AG20443 (cell line): ENCODE measurements around the gene WBP2NL.
A peak's percentile ranks its signal among the peaks of the same experiment; 100 is the strongest.
"Not testable (repeated sequence)": the region's sequence is repeated elsewhere in the genome, so short reads cannot be mapped to it uniquely, and the experiment has no call there.

Experiments
- DNase-seq: peaks from one replicate; pipeline ENCODE4 v3.0.0; 2012; ENCODE audit warnings: low spot score, mixed read lengths

WBP2NL gene, protein sequence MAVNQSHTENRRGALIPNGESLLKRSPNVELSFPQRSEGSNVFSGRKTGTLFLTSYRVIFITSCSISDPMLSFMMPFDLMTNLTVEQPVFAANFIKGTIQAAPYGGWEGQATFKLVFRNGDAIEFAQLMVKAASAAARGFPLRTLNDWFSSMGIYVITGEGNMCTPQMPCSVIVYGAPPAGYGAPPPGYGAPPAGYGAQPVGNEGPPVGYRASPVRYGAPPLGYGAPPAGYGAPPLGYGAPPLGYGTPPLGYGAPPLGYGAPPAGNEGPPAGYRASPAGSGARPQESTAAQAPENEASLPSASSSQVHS

DNA sequence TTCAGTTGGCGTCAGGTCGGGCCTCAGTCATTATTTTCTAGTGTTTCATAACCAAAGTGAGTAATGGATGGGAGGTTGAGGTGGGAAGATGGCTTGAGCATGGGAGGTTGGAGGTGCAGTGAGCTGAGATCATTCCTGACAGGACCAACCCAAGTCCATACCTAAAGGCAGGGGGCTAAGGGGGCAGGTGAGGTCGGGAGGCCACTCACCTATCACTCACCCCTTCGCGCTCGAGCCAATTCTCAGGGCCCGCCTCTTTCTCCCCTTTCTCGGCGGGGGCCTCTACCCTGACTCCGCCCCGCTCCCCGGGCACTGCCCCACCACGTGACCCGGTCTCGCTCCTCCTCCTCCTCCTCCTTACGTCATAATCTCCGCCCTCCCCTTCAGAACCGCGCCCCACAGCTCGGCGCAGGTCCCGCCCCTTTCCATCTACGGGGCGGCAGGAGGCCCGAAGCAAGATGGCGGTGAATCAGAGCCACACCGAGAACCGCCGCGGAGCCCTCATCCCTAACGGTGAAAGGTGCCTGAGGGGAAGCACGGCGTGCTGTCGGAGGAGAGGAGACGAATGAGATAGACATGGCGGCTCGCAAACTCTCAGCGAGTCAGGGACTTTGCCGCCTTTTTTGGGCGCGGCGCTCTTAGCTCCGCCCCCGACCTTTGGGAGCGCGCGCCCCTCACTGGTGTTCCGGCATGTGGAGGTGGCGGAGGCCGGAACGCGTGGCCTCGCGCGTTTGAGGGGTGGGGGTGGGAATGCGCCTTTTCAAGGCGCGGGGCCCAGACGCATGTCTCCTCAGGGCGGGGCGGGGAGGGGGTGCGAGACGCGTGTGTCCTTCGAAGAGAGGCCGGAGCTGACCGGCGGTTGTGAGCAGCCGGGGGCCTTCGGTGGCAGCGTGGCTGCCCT, at the start of gene WBP2NL:
TSS of gene WBP2NL (plus strand) at position 428 of the 901 bp plus-strand sequence. CDS start at position 459, 31 bp downstream.
- peak; percentile 93 for DNase-seq

DNA sequence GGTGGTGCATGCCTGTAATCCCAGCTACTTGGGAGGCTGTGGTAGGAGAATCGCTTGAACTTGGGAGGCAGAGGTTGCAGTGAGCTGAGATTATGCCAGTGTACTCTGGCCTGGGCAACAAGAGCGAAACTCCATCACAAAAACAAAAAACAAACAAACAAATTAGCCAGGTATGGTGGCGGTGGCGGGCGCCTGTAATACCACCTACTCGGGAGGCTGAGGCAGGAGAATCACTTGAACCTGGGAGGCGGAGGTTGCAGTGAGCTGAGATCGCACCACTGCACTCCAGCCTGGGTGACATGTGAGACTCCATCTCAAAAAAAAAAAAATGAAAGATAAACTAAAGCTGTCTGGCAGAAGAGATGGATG, 49.7 kb upstream of the WBP2NL start:
- DNase-seq = not testable (repeated sequence)

DNA sequence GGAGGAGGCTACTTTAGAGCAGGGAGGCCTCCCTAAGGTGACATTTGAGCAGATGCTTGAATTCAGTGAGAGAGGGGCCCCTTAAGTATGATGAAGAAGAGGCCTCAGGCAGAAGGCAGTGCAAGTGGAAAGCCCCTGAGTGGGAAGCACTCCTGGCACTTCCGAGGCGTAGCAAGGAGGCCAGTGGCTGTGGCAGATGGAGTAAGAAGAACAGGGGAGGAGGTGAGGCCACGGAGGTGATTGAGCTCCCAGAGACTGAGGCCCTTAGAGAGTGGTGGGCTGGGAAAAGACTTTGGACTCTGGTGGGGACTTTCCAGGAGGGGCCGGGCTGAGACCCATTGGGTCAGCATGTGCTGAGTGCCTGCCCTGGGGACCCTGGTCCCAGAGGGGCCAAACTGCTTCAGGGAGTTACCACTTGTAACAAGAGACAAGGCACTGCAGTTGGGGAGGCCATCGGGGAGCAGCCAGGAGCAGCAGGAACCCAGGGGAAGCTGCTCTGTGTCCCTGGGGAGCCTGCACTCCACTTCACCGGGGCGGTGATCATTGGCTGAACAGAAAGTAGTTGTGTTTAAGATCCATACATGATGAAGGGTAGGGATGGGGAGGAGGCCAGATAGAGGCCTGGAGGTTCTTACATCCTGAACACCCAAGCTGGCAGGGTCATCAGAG, 49.2 kb upstream of the WBP2NL start:
- no peak for DNase-seq

DNA sequence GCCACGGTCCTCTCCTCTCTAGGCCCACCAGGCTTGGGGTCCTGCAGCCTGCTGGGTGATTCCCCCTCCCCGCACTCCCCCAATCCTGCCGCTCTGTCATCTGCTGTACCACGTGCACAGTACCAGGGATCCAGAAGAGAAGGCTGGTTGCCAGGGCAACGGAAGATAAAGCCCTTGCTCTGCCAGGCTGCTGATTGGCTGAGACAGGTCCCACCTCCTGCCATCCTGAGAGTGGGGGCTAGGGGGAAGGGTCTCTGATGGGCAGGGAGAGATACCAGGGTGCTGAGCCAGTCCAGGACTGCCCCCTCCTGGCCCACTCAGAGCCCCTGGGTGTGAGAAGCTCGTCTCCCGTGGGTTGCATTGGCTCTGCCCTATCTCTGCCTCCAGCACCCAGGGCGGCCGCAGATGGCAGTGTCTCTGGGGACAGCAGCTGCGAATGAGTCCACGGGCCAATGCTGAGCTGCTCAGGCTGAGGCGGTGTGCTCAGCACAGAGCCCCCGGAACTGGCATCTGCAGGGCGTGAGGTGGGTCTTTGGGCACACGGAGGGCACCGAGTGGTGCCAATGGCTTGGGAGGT, 46.6 kb upstream of the WBP2NL start, which contains the start of gene SMIM45:
TSS of gene SMIM45 (plus strand) at position 253 of the 577 bp plus-strand sequence.
- no peak for DNase-seq

DNA sequence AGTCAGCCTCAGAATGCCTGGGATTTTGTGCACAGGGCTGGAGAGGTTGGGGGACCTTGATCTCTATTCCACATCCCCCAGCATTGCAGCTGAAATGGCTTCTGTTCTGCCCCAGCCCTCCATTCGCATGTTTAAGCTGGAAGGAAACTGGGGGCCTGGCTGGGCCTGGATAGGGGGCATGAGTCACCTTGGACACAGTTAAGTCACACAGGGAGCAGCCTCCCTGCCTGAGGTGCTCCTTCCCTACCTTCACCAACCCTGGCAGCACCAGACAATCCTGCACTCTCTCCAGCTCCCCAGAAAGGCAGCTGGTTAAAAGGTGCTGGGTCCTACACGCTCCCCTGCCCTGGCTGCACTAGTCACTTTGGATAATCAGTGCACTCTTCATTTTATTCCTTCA, 45.9 kb upstream of the WBP2NL start:
- DNase-seq = no peak

DNA sequence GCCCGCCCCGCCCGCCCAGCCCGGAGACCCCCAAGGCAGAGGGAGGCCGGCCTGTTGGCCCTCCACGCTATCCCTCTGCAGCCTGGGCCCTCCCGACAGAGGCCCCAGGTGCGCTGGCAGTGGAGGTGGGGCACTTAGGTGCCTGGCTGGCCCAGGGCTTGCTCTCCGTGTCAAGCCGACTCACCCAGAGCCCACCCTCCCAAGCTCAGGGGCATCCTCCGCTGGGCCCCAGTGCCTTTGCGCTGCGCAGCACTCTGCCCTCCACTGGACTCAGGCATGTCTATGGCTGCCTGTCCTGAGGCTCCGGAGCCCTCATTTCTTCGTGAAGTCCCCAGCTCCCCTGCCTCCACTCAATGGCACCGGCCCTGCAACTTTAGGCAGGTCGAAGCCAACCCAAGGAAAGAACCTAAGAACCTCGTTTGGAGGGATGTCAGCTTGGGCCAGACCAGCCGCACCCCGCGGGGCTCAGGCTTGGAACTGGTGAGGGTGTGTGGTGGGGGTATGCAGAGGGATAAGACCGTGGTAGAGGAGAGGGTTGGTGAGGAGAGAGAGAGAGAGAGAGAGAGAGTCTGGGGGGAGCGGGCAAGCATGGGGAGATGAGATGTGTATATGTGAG, 40.5 kb upstream of the WBP2NL start:
- no peak for DNase-seq

DNA sequence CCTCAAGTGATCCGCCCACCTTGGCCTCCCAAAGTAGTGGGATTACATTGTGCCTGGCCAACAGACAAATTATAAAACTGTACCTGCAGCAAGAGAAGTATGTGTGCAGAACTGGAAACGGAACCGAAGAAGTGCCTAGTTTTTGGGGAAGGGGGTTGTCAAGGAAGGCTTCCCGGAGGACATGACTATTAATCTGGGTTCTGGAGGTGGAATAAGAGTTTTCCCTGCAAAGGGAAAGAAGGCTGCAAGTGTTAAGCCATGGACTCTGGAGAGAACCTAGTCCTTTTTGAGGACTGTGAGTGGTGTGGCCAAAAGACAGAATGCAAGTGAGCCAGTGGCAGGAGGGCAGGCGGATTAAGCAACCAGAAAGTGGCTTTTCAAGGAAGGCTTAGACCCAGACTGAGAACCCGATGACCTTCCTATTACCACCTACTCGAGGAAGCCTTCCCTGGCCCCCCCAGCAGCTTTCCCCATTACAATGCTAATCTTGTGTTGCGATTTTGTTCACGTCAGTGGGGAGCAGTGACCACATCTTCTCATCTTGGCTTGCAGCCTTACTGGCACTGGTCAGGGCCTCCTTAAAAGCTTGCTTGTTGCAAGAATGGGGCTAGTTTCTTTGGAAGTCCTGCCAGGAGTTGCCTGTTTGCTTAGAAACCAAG, 35.0 kb upstream of the WBP2NL start:
- DNase-seq = peak; percentile 51

DNA sequence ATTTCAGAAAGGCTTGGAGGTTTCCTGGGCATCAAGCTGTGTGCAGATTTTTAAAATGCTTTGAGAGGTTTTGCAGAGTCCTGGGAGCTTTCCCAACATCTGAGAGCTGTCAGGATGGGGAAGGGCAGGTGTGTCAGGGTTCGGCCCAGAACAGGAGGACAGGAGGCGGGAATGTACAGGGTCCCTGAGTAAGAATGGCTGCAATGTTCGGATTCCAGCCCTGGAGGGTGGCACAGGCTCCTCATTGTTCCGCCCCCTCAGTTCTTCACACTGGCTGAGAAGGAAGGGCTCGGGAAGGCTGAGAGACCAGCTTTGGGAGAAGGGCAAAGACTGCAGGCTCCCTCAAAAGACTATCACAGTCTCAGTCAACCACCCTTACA, 34.5 kb upstream of the WBP2NL start:
- DNase-seq = no peak

DNA sequence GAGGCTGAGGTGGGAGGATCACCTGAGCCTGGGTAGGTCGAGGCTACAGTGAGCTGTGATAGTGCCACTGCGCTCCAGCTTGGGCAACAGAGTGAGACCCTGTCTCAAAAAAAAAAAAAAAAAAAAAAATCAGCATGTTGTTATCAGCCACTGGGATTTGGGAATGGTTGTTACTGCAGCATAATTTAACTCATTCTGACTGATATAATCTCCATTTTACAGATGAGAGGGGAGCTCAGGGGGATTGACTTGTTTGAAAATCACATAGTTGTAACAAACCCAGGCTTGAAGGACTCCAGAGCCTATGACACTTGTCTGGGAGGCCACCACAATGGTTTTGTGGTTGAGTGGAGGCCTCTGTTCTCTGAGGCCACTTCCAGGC, 32.4 kb upstream of the WBP2NL start:
- DNase-seq = no peak

DNA sequence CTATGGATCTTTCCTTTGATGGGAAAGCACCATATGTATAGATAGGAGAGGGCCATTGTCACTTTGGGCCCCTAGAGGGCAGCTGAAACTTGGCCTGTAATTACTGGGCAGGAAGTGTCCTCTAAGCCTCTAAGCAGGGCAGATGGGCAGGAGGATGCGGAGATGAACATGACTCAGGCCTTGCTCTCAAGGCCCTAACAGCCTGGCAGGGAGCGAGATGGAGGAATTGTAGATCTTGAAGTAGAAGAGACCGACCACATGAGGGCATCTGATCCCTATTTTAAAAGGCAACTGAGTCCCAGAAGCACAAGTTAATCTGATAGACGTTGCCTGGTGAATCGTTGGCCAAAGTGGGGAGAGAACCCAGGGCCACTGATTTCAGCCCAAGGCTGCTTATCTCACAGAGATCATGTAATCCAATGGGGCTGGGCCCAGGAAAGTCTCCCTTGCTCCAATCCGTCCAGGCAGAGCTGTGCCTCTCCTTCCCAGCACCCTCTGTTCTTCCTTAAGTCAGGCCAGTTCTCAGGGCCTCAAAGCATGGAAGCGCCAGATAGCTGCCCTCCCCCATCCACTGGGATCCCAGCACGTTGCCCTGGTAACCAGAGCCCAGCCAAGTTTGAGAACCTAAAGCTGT, 31.9 kb upstream of the WBP2NL start:
- peak; percentile 85 for DNase-seq

DNA sequence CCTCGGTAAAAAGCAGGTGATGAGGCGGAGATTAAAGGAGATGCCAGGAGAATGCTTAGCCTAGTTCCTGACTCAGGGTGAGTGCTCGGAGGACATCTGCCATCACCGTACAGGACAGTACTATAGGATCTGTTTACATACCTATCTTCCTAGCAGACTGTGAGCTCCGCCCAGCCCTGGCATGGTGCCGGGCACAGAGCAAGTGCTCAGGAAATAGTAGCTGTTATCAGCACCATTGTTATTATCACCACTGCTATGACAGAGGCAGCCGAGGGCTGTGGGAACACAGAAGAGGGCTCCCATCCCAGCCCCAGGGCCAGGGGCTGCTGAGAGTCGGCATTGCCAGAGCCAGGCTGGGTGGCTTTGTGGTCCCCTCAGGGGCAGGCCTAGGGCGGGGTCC, 30.0 kb upstream of the WBP2NL start:
- no peak for DNase-seq

DNA sequence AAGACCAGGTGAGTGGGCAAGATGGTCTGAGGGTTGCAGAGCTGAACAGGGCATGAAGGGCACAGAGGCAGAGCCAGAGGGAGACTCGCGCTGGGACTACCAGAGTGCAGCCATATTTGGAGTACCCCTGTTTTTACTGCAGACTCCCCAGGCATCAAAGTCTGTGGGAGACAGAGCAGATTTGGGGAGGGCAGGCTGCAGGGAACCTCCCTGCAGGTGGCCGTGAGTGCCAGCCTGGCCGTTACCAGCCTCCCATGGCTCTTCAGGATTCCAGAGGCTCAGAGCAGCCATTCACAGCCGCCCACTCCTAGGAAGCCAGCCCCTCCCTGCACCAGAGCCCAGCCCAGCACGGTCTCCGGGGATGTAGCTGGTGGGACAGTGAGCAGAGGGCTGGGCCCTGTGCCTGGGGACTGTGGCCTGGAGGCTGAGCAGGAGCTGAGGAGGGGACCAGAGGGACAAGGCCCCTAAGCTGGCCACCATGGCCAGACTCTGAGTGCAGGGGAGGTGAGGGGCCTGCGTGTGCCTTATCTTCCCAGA, 29.4 kb upstream of the WBP2NL start, which contains the start of gene SEPTIN3:
TSS of gene SEPTIN3 (plus strand) at position 334 of the 537 bp plus-strand sequence. CDS start 2,050 bp downstream, outside the sequence.
- no peak for DNase-seq

DNA sequence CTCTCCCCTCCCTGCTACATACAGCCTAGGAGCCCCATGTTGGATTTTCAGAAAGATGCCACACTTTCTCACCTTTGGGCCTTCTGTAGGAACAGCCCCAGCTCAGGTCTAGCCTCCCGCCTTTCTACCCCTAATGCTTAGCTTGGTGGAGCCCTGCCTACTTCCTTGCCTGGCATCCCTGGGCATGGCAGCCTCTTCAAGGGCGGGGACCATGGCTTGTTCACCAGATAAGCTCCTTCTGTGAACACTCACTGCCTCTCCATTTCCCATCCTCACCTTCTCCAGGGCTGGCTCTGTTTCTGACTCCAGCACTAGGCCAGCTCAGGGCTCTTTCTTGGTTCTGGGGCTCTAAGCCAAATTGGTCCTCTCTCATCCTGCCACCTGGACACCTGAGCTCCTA, 28.0 kb upstream of the WBP2NL start:
- no peak for DNase-seq

DNA sequence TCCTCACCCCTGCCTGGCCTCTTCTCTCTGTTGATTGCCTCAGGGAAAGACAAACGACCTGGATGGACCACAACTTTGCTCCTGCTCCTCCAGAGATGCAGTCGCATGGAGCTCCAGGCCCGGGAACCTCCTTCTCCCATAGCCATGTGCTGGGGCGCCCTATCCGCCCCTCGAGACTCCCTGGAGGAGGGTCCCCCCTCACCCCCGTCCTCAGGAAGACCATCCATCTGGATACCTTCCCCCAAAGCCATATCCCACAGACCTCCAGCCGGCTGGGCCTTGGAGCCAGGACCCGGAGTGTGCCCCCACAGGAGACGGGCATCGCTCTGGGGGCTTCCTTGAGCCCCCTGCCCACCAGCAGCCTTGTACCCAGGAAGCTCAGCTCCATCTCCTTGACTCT, 27.2 kb upstream of the WBP2NL start:
- DNase-seq = no peak

DNA sequence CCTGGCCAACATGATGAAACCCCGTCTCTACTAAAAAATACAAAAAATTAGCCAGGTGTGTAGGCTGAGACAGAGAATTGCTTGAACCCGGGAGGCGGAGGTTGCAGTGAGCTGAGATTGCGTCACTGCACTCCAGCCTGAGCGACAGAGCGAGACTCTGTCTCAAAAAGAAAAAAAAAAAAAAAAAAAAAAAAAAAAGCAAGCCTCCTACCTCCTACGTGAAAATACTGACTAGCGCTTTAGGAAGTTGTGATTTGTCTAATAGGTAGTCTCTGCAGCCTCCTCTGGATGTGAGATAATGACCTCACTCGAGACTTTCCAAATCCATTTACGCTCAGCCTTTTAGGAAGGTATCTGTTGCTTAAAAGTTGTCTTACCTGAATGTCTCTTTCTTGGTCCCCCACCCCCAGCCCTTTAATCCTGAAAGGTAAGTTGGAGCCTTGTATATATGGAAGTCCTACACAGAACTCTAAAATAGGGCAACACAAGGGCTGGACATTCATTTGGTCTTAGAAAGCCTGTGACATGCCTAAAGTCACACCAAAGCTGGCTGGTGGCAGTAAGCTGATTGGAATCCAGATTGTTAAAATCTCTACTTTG, 23.8 kb upstream of the WBP2NL start:
- no peak for DNase-seq

DNA sequence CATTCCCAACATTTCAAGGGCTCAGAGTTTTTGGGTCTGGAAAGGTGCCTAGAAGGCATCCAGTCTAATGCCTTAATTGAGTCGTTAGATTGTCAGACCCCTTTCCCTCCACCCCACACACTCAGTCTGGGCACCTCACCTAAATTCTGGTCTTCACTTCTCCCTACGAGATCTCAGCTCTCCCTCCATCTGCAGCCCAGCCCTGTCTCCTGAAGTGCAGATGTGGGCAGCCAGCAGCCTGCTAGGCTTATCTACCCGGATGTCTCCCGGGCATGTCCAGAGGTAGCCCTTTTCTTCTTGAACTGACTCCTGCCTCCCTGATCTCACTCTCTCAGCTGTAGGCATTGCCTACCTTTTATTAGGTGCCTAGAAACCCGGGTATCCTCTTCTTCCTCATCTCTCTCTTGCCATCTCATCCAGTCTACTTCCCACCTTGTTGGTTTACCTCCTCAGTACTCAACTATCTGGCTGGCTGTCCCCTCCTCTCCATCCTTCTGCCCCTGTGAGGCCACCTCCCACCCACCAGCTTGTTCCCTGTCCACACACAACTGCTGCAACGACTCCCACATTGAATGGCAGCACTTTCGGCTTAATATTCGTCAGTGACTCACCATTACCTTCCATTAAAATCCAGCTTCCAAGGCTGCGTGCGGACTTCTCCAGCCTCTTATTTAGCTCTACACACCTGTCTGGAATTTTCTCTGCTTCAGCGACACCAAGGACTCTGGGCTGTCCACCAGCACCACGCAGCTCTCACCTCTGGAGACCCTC, 23.1 kb upstream of the WBP2NL start:
- DNase-seq = no peak

DNA sequence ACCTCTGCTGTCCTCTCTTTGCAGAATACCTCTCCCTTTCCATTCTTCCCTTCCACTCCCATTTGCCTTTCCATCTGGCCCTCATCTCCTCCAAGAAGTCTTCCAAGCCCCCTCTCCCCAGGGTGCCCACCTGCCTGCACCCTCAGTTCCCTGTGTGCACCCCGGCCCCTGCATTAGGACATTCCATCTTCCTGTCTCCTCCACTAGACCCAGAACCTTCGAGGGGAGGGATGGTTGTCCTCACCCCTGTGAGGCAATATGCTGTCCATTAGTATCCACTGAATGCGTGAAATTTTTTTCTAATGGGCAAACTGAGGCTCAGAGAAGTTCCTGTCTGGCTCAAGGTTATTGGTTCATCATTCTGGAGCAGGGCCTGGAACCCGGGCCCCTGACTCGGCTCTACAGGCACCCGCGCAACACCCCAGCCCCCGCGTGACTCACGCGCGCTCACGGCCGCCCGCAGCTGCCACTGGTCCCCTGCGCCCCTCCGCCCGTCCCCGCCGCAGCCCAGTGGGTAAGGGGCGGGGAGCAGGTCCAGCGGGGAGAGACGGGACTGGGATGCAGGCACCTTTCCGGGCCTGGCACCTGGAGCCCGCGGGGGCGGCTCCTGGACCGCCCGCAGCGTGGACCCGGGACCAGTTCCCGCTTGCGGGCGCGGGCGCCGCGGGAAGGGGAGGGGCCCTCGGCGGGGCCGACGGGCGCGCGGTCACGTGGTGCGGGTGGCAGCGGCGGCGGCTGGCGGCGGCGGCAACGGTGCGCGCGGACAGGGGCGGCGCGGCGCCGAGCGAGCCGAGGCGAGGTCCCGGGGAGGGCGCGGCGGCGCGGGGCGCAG, 22.3 kb upstream of the WBP2NL start:
- peak; percentile 64 for DNase-seq

DNA sequence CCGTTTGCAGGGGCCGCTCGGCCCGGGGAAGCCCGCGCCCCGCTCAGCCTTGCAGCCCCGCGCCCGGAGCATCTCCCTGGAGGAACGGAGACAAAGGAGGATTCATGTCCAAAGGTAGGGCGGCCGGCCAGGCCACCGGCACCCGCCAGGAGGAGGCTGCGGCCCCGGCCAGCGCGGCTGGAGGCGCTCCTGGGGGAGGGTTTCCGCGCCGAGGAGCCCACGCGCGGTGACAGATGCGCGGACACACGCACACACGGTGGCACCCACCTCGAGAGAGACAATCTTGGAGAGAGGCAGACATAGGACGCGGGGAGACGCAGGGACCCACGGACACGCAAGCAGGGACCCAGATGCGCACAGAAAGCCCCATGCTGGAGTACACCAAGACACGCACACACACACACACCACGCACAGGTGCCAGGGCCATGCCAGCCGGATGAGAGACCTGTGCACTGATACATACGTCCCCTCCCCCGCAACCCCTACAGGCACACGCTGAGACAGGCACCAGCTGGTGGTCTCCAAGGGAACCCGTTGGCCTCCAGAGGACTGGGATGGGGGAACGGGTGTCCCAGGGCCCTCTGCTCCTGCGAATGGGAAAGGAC, 21.5 kb upstream of the WBP2NL start:
- DNase-seq = no peak
